Measurements from ENCODE around the gene ARHGEF12. TPM values are rescaled to one million over a fixed set of nuclear protein-coding genes. Genes with fewer than 3 reads are reported as not detected.
A peak's percentile ranks its signal among the peaks of the same experiment; 100 is the strongest.

The ARHGEF12 gene
- polyA plus RNA-seq, 3 donors = 0.25 to 0.87 (median 0.27) TPM

- Mint-ChIP-seq H3K27me3 (ENCODE audit: low read depth in 3 of 3) (peaks cover 83 to 89% (median 86%) of the 10 kb centered on the region in 3 donors), H3K27ac (no peak overlapping the region), H3K4me1 (peaks cover 10% of the 10 kb centered on the region), H3K36me3 (no peaks in the 10 kb centered on the region), H3K9me3 (peaks cover 2 to 15% (median 9%) of the 10 kb centered on the region in 7 donors), H3K4me3 (peak overlapping the region in 1 of 2 donors; percentile 69)
- no peak for TF ChIP-seq CTCF (IDR thresholded peaks at IDR 0.05)
- intact Hi-C loops (cut with micrococcal nuclease) = no loop called here
- H3K9ac ChIP-seq (ENCODE audit: insufficient read depth, low read length, poor library complexity, severe bottlenecking) = no peak overlapping the region
- H3K27ac ChIP-seq (ENCODE audit: low read depth in 1 of 2, low read length in 2 of 2) = no peak overlapping the region
- peaks cover 12 to 14% of the 10 kb centered on the region in 2 donors for H3K4me1 ChIP-seq (ENCODE audit: control insufficient read depth in 1 of 2, insufficient read depth in 2 of 2, low read length in 2 of 2)
- H3K4me2 ChIP-seq (replicated peaks; ENCODE audit: extremely low read depth, low read length, poor library complexity, severe bottlenecking) = no peak overlapping the region
- H3K79me2 ChIP-seq (ENCODE audit: insufficient read depth, low read length) = no peaks in the 10 kb centered on the region
- peaks cover 3 to 17% of the 10 kb centered on the region in 2 donors for H3K9me3 ChIP-seq (replicated peaks in 1 of 2; ENCODE audit: control insufficient read depth in 1 of 2, insufficient read depth in 1 of 2, low read length in 2 of 2)
- H4K20me1 ChIP-seq (ENCODE audit: insufficient read depth, low read length) = no peaks in the 10 kb centered on the region
- H3K36me3 ChIP-seq (replicated peaks in 1 of 2; ENCODE audit: control insufficient read depth in 1 of 2, insufficient read depth in 2 of 2, low read length in 2 of 2) = no peaks in the 10 kb centered on the region
- 100% methylated on average over 1 of the region's 2 CpGs for WGBS (ENCODE audit: insufficient coverage)
- H2AFZ ChIP-seq (ENCODE audit: insufficient read depth, low read depth, low read length, poor library complexity, severe bottlenecking) = no peak overlapping the region
- H3K27me3 ChIP-seq (ENCODE audit: control insufficient read depth in 2 of 2, insufficient read depth in 2 of 2, low read length in 2 of 2) = peaks cover 84 to 89% of the 10 kb centered on the region in 2 donors
- no peak for DNase-seq
- no peak overlapping the region for H3K4me3 ChIP-seq (replicated peaks in 1 of 3; ENCODE audit: low read depth in 2 of 3, low read length in 3 of 3)
Observed at GRCh38 chr11:120331301-120331996, 4.8 kb upstream of the ARHGEF12 start.

GRCh38 chr11:120332822-120333716, 3.1 kb upstream of the ARHGEF12 start:
- Histone ChIP-seq H2AFZ (ENCODE audit: insufficient read depth, low read depth, low read length, poor library complexity, severe bottlenecking) (no peak overlapping the region), H4K20me1 (ENCODE audit: insufficient read depth, low read length) (no peaks in the 10 kb centered on the region), H3K79me2 (ENCODE audit: insufficient read depth, low read length) (no peaks in the 10 kb centered on the region), H3K4me1 (ENCODE audit: control insufficient read depth in 1 of 2, insufficient read depth in 2 of 2, low read length in 2 of 2) (peaks cover 26% of the 10 kb centered on the region in 2 donors), H3K4me2 (replicated peaks; ENCODE audit: extremely low read depth, low read length, poor library complexity, severe bottlenecking) (no peak overlapping the region), H3K27me3 (ENCODE audit: control insufficient read depth in 2 of 2, insufficient read depth in 2 of 2, low read length in 2 of 2) (peaks cover 83 to 89% of the 10 kb centered on the region in 2 donors), H3K9me3 (replicated peaks in 1 of 2; ENCODE audit: control insufficient read depth in 1 of 2, insufficient read depth in 1 of 2, low read length in 2 of 2) (peaks cover 7 to 24% of the 10 kb centered on the region in 2 donors), H3K36me3 (replicated peaks in 1 of 2; ENCODE audit: control insufficient read depth in 1 of 2, insufficient read depth in 2 of 2, low read length in 2 of 2) (no peaks in the 10 kb centered on the region), H3K27ac (ENCODE audit: low read depth in 1 of 2, low read length in 2 of 2) (no peak overlapping the region), H3K4me3 (replicated peaks in 1 of 3; ENCODE audit: low read depth in 2 of 3, low read length in 3 of 3) (no peak overlapping the region), H3K9ac (ENCODE audit: insufficient read depth, low read length, poor library complexity, severe bottlenecking) (no peak overlapping the region)
- peaks cover 80 to 88% (median 84%) of the 10 kb centered on the region in 3 donors for H3K27me3 Mint-ChIP-seq (ENCODE audit: low read depth in 3 of 3)
- whole genome bisulfite sequencing (ENCODE audit: insufficient coverage) = 100% methylated on average over 1 of the region's 5 CpGs
- peak overlapping the region in 1 of 2 donors; percentile 75 for H3K4me3 Mint-ChIP-seq
- peaks cover 17% of the 10 kb centered on the region for H3K4me1 Mint-ChIP-seq
- no peak overlapping the region for H3K27ac Mint-ChIP-seq
- H3K9me3 Mint-ChIP-seq = peaks cover 3 to 21% (median 14%) of the 10 kb centered on the region in 7 donors
- no peak for DNase-seq
- intact Hi-C loops (cut with micrococcal nuclease) = no loop called here
- no peak for TF ChIP-seq CTCF (IDR thresholded peaks at IDR 0.05)
- H3K36me3 Mint-ChIP-seq = peaks cover 7 to 9% of the 10 kb centered on the region in 2 donors
